ENCODE results near the gene IVNS1ABP.

GRCh38 chr1:185305419-185305818 lies 11.6 kb downstream of the IVNS1ABP start:
- TF ChIP-seq CTCF (IDR thresholded peaks at IDR 0.05): no peak
- TF ChIP-seq ELK1 (IDR thresholded peaks at IDR 0.05; ENCODE audit: low read depth, low read length): no peak
- TF ChIP-seq KDM1A (IDR thresholded peaks at IDR 0.05; ENCODE audit: low read depth): no peak
- no peak for TF ChIP-seq NR3C1 (IDR thresholded peaks at IDR 0.05)
- TF ChIP-seq RAD21 (conservative IDR thresholded peaks at IDR 0.05 in 1 of 2, IDR thresholded peaks at IDR 0.05 in 1 of 2): no peak
- no peak for TF ChIP-seq POLR2A (IDR thresholded peaks at IDR 0.05; ENCODE audit: low read length)
- no peak for TF ChIP-seq SMC3 (IDR thresholded peaks at IDR 0.05)
- no peak for TF ChIP-seq JUNB (IDR thresholded peaks at IDR 0.05)
- no peak for TF ChIP-seq EP300 (IDR thresholded peaks at IDR 0.05)
- TF ChIP-seq HEYL (CRISPR knock-in tag; IDR thresholded peaks at IDR 0.05): no peak
- TF ChIP-seq REST (IDR thresholded peaks at IDR 0.05): no peak
- no peak for TF ChIP-seq ESRRA (IDR thresholded peaks at IDR 0.05; ENCODE audit: borderline replicate concordance, low read length)
- no peak for TF ChIP-seq SREBF2 (IDR thresholded peaks at IDR 0.05)
- TF ChIP-seq USF2 (IDR thresholded peaks at IDR 0.05): no peak
